Measurements from ENCODE around the gene PPP3CA.

- TF ChIP-seq, protein P1, sequence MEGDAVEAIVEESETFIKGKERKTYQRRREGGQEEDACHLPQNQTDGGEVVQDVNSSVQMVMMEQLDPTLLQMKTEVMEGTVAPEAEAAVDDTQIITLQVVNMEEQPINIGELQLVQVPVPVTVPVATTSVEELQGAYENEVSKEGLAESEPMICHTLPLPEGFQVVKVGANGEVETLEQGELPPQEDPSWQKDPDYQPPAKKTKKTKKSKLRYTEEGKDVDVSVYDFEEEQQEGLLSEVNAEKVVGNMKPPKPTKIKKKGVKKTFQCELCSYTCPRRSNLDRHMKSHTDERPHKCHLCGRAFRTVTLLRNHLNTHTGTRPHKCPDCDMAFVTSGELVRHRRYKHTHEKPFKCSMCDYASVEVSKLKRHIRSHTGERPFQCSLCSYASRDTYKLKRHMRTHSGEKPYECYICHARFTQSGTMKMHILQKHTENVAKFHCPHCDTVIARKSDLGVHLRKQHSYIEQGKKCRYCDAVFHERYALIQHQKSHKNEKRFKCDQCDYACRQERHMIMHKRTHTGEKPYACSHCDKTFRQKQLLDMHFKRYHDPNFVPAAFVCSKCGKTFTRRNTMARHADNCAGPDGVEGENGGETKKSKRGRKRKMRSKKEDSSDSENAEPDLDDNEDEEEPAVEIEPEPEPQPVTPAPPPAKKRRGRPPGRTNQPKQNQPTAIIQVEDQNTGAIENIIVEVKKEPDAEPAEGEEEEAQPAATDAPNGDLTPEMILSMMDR (optimal IDR thresholded peaks at IDR 0.05 in 1 of 3, IDR thresholded peaks at IDR 0.05 in 1 of 3, conservative IDR thresholded peaks at IDR 0.05 in 1 of 3; ENCODE audit: extremely low read depth in 1 of 3, insufficient read depth in 2 of 3, low read length in 3 of 3), result no peak
- TF ChIP-seq EZH2 (IDR thresholded peaks at IDR 0.05; ENCODE audit: low read length), result no peak
Observed at GRCh38 chr4:101199507-101200285, 147.6 kb downstream of the PPP3CA start.
